ENCODE data around the gene IPO13. TPM values are rescaled to one million over a fixed set of nuclear protein-coding genes. Genes with fewer than 3 reads are reported as not detected.

The IPO13 gene
- polyA plus RNA-seq, 1 of the 3 experiments (the other 2 are of a cell fraction), result 15.5 TPM

- Histone ChIP-seq H3F3A (replicated peaks; ENCODE audit: insufficient read depth) (peaks cover 4% of the 10 kb centered on the region), H3K27ac (ENCODE audit: low read depth in 2 of 2, low read length in 1 of 2) (no peak overlapping the region), H3K9me2 (no peaks in the 10 kb centered on the region), H3K4me2 (0 out of 2 replicates have a peak overlapping the region, but pooled peaks have one; percentile 94), H2AFZ (ENCODE audit: low read depth) (no peak overlapping the region), H3K9me3 (no peaks in the 10 kb centered on the region), H3K9ac (no peak overlapping the region), H4K20me1 (ENCODE audit: insufficient read depth) (peaks cover 10% of the 10 kb centered on the region), H3K79me2 (ENCODE audit: insufficient read depth) (peaks cover 55% of the 10 kb centered on the region), H3K36me3 (replicated peaks in 1 of 2; ENCODE audit: control insufficient read depth in 1 of 2, insufficient read depth in 2 of 2, low read length in 1 of 2) (peaks cover 15 to 33% of the 10 kb centered on the region in 2 experiments), H3K4me3 (ENCODE audit: low read depth in 2 of 2, low read length in 1 of 2) (no peak overlapping the region), H3K4me1 (ENCODE audit: control insufficient read depth in 1 of 2, insufficient read depth in 2 of 2, low read depth in 1 of 2, low read length in 1 of 2) (peaks cover 0 to 29% of the 10 kb centered on the region in 2 experiments; a peak in 1 of 4 replicates), H3K27me3 (ENCODE audit: insufficient read depth) (no peaks in the 10 kb centered on the region)
- WGBS (ENCODE audit: low lambda C conversion rate), result 98% methylated on average over 11 of the region's 20 CpGs
- DNase-seq, result no peak
- CTCF ChIA-PET, result interaction anchor here (1.3 kb wide), 1 partner anchor 55 kb away, joined by 3 read pairs; no protein-coding TSS in a partner anchor
- TF ChIP-seq SMC3 (IDR thresholded peaks at IDR 0.05; ENCODE audit: low read depth, low read length), result no peak
- no peak for TF ChIP-seq IRF3 (IDR thresholded peaks at IDR 0.05; ENCODE audit: low read depth, low read length)
- TF ChIP-seq RCOR1 (IDR thresholded peaks at IDR 0.05; ENCODE audit: low read length), result no peak
- TF ChIP-seq JUND (IDR thresholded peaks at IDR 0.05), result no peak
- TF ChIP-seq PBX3 (IDR thresholded peaks at IDR 0.05), result no peak
- no peak for TF ChIP-seq GABPA (IDR thresholded peaks at IDR 0.05; ENCODE audit: low read depth)
- TF ChIP-seq SIN3A (IDR thresholded peaks at IDR 0.05; ENCODE audit: borderline replicate concordance, low read depth, low read length), result no peak
- no peak for TF ChIP-seq TEAD4 (IDR thresholded peaks at IDR 0.05; ENCODE audit: borderline replicate concordance, insufficient read depth)
- POLR2A ChIA-PET, result no interaction called here
Measured at GRCh38 chr1:43981636-43982035, 34.9 kb downstream of the IPO13 start.

GRCh38 chr1:43982241-43982640, 35.5 kb downstream of the IPO13 start:
- no peaks in the 10 kb centered on the region for H3K27me3 ChIP-seq (ENCODE audit: insufficient read depth)
- no peak overlapping the region for H3K4me2 ChIP-seq
- no peak overlapping the region for H3K9ac ChIP-seq
- TF ChIP-seq REST (IDR thresholded peaks at IDR 0.05; ENCODE audit: low read depth, low read length), result no peak
- TF ChIP-seq YY1 (IDR thresholded peaks at IDR 0.05; ENCODE audit: low read depth), result no peak
- TF ChIP-seq NFIC (IDR thresholded peaks at IDR 0.05; ENCODE audit: borderline replicate concordance), result no peak
- TF ChIP-seq NRF1 (IDR thresholded peaks at IDR 0.05; ENCODE audit: low read depth, low read length), result no peak
- no peak for TF ChIP-seq EP300 (IDR thresholded peaks at IDR 0.05; ENCODE audit: borderline replicate concordance in 1 of 2, low read depth in 1 of 2, low read length in 1 of 2)
- no peak for TF ChIP-seq MEF2A (IDR thresholded peaks at IDR 0.05; ENCODE audit: borderline replicate concordance, low read depth)
- no peak for TF ChIP-seq IRF3 (IDR thresholded peaks at IDR 0.05; ENCODE audit: low read depth, low read length)
- TF ChIP-seq MXI1 (IDR thresholded peaks at IDR 0.05; ENCODE audit: low read depth, low read length), result no peak
- TF ChIP-seq PBX3 (IDR thresholded peaks at IDR 0.05), result no peak
- TF ChIP-seq TAF1 (IDR thresholded peaks at IDR 0.05; ENCODE audit: borderline replicate concordance, low read depth, low read length), result no peak
- TF ChIP-seq RFX5 (IDR thresholded peaks at IDR 0.05; ENCODE audit: low read length), result no peak
- H3K4me3 ChIP-seq (ENCODE audit: low read depth in 2 of 2, low read length in 1 of 2), result no peak overlapping the region
- H3K9me3 ChIP-seq, result no peaks in the 10 kb centered on the region
- DNase-seq, result no peak
- no peaks in the 10 kb centered on the region for H3K9me2 ChIP-seq
- CTCF ChIA-PET, result interaction anchor here (2.1 kb wide), 1 partner anchor 12 kb away, joined by 5 read pairs; no protein-coding TSS in a partner anchor
- peaks cover 10% of the 10 kb centered on the region for H4K20me1 ChIP-seq (ENCODE audit: insufficient read depth)
- H2AFZ ChIP-seq (ENCODE audit: low read depth), result no peak overlapping the region
- peaks cover 52% of the 10 kb centered on the region for H3K79me2 ChIP-seq (ENCODE audit: insufficient read depth)
- peaks cover 12 to 29% of the 10 kb centered on the region in 2 experiments for H3K36me3 ChIP-seq (replicated peaks in 1 of 2; ENCODE audit: control insufficient read depth in 1 of 2, insufficient read depth in 2 of 2, low read length in 1 of 2)
- POLR2A ChIA-PET, result no interaction called here
- H3K4me1 ChIP-seq (ENCODE audit: control insufficient read depth in 1 of 2, insufficient read depth in 2 of 2, low read depth in 1 of 2, low read length in 1 of 2), result peaks cover 0 to 24% of the 10 kb centered on the region in 2 experiments; a peak in 1 of 4 replicates
- peaks cover 3% of the 10 kb centered on the region for H3F3A ChIP-seq (replicated peaks; ENCODE audit: insufficient read depth)
- 100% methylated on average over 2 of the region's 8 CpGs for WGBS (ENCODE audit: low lambda C conversion rate)
- H3K27ac ChIP-seq (ENCODE audit: low read depth in 2 of 2, low read length in 1 of 2), result no peak overlapping the region

All from SK-N-SH (cell line).